Measurements from ENCODE around the gene GALNT2.

GALNT2 gene

GRCh38 chr1:230186003-230186863 lies 119.2 kb downstream of the GALNT2 start:
- Histone ChIP-seq H3K4me3 (ENCODE audit: low read depth, low read length) (peak overlapping the region; percentile 29; the same call in 1 of the 2 replicates), H3K36me3 (ENCODE audit: control insufficient read depth, insufficient read depth, low read length) (peaks cover 3% of the 10 kb centered on the region; the same call in 1 of the 2 replicates)

GRCh38 chr1:230186874-230187273 lies 119.8 kb downstream of the GALNT2 start:
- H3K27me3 ChIP-seq (ENCODE audit: control insufficient read depth, insufficient read depth, low read length): no peaks in the 10 kb centered on the region

More at GRCh38 chr1:230186003-230186863, 119.2 kb downstream of the GALNT2 start:
- Histone ChIP-seq H3K27me3 (ENCODE audit: control insufficient read depth, insufficient read depth, low read length) (no peaks in the 10 kb centered on the region), H3K27ac (ENCODE audit: low read depth, low read length) (peak overlapping the region; percentile 91), H3K9me3 (ENCODE audit: control insufficient read depth, insufficient read depth, low read depth, low read length) (peaks cover 3% of the 10 kb centered on the region; the same call in 1 of the 2 replicates), H3K9ac (ENCODE audit: low read length) (peak overlapping the region; percentile 47), H3K4me1 (ENCODE audit: control insufficient read depth, insufficient read depth, low read length) (peaks cover 32% of the 10 kb centered on the region)

DNA sequence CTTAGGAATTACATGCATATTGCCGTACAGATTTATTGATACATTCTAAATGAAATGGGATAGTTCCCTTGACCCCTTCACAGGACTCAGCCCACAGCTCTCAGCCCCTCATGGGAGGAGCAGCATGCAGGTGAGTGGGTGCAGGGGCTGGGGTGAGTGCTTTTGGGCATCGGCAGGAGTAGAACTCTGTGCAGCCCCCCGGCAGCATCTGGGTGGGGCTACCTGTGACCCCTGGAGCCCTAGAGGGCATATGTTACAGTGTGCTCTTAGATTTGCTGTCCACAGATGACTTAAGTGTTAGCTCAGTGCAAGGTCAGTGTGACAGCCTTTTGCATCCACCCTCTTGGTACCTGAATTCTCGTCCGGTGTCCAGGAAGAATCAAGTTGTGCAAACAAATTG lies 120.3 kb downstream of the GALNT2 start:
- H3K27me3 ChIP-seq (ENCODE audit: control insufficient read depth, insufficient read depth, low read length): no peaks in the 10 kb centered on the region
- peaks cover 32% of the 10 kb centered on the region for H3K4me1 ChIP-seq (ENCODE audit: control insufficient read depth, insufficient read depth, low read length)
- H3K36me3 ChIP-seq (ENCODE audit: control insufficient read depth, insufficient read depth, low read length): peaks cover 3% of the 10 kb centered on the region; the same call in 1 of the 2 replicates
- no peak overlapping the region for H3K4me3 ChIP-seq (ENCODE audit: low read depth, low read length)
- H3K9ac ChIP-seq (ENCODE audit: low read length): no peak overlapping the region
- H3K9me3 ChIP-seq (ENCODE audit: control insufficient read depth, insufficient read depth, low read depth, low read length): peaks cover 3% of the 10 kb centered on the region; the same call in 1 of the 2 replicates
- H3K27ac ChIP-seq (ENCODE audit: low read depth, low read length): no peak overlapping the region; the same call in 1 of the 2 replicates

More at GRCh38 chr1:230186874-230187273, 119.8 kb downstream of the GALNT2 start:
- Histone ChIP-seq H3K9ac (ENCODE audit: low read length) (no peak overlapping the region), H3K27ac (ENCODE audit: low read depth, low read length) (peak overlapping the region; percentile 91; the same call in 1 of the 2 replicates), H3K36me3 (ENCODE audit: control insufficient read depth, insufficient read depth, low read length) (peaks cover 3% of the 10 kb centered on the region; the same call in 1 of the 2 replicates), H3K9me3 (ENCODE audit: control insufficient read depth, insufficient read depth, low read depth, low read length) (peaks cover 3% of the 10 kb centered on the region; the same call in 1 of the 2 replicates), H3K4me1 (ENCODE audit: control insufficient read depth, insufficient read depth, low read length) (peaks cover 32% of the 10 kb centered on the region), H3K4me3 (ENCODE audit: low read depth, low read length) (no peak overlapping the region)

DNA sequence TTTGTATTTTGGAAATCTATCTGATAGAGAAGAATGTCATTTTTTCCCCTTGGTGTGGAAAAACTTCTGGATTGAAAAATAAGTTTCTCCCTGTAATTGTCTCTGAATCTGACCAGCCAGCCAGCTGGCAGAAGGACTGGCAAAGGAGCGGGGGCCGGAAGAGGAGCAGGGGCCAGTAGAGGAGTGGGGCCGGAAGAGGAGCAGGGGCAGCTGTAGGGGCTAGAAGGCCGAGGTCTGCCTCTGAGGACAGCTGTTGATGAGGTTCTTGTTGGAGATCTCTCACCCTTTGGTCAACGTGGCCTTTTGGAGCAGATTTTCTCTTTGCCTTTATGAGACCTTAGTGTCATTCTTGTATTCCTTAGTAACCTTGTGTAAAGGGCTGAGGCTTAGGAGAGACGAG lies 121.8 kb downstream of the GALNT2 start:
- Histone ChIP-seq H3K9me3 (ENCODE audit: control insufficient read depth, insufficient read depth, low read depth, low read length) (peaks cover 3% of the 10 kb centered on the region; the same call in 1 of the 2 replicates), H3K4me1 (ENCODE audit: control insufficient read depth, insufficient read depth, low read length) (peaks cover 34% of the 10 kb centered on the region), H3K27ac (ENCODE audit: low read depth, low read length) (no peak overlapping the region), H3K9ac (ENCODE audit: low read length) (no peak overlapping the region), H3K36me3 (ENCODE audit: control insufficient read depth, insufficient read depth, low read length) (peaks cover 3% of the 10 kb centered on the region; the same call in 1 of the 2 replicates), H3K4me3 (ENCODE audit: low read depth, low read length) (no peak overlapping the region), H3K27me3 (ENCODE audit: control insufficient read depth, insufficient read depth, low read length) (no peaks in the 10 kb centered on the region)

DNA sequence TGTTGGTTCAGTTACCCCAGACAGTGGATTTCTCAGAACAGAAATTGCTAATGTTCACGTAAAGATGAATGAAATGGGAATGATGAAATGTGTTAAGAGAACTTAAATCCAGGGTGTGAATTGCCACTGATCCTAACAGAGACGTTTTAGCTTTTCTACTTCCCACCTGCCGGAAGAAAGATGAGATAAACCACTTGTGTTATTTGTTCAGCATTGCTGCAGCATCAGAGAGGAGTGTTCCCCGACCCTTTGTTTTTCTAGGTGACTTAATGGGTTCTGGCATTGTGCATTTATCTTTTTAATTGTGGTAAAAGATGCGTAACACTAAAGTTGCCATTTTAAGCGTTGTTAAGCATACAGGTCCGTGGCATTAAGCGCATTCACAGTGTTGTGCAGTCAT lies 122.3 kb downstream of the GALNT2 start:
- Histone ChIP-seq H3K27ac (ENCODE audit: low read depth, low read length) (no peak overlapping the region), H3K9ac (ENCODE audit: low read length) (no peak overlapping the region), H3K36me3 (ENCODE audit: control insufficient read depth, insufficient read depth, low read length) (peaks cover 3% of the 10 kb centered on the region; the same call in 1 of the 2 replicates), H3K9me3 (ENCODE audit: control insufficient read depth, insufficient read depth, low read depth, low read length) (peaks cover 3% of the 10 kb centered on the region; the same call in 1 of the 2 replicates), H3K27me3 (ENCODE audit: control insufficient read depth, insufficient read depth, low read length) (no peaks in the 10 kb centered on the region), H3K4me3 (ENCODE audit: low read depth, low read length) (no peak overlapping the region), H3K4me1 (ENCODE audit: control insufficient read depth, insufficient read depth, low read length) (peaks cover 34% of the 10 kb centered on the region)

DNA sequence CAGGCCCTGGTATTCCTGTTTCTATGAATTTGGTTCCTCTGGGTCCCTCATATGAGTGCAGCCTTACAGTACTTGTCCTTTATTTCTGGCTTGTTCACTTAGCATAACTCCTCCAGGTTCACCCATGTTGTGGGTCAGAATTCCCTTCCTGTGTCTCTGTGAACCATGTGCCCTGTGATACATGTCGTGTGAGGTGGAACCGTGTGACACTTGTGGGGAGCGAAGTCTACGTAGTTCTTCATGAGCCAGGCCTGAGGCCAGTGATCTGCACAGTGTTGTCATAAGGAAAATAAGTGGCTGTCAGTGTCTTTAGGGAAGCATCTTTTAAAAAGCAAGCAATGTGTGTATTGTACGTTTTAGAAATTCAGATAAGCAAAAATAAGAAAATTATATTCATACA lies 122.8 kb downstream of the GALNT2 start:
- peaks cover 3% of the 10 kb centered on the region; the same call in 1 of the 2 replicates for H3K9me3 ChIP-seq (ENCODE audit: control insufficient read depth, insufficient read depth, low read depth, low read length)
- H3K4me1 ChIP-seq (ENCODE audit: control insufficient read depth, insufficient read depth, low read length): peaks cover 34% of the 10 kb centered on the region
- peaks cover 3% of the 10 kb centered on the region; the same call in 1 of the 2 replicates for H3K36me3 ChIP-seq (ENCODE audit: control insufficient read depth, insufficient read depth, low read length)
- H3K27me3 ChIP-seq (ENCODE audit: control insufficient read depth, insufficient read depth, low read length): no peaks in the 10 kb centered on the region
- no peak overlapping the region for H3K9ac ChIP-seq (ENCODE audit: low read length)
- no peak overlapping the region for H3K27ac ChIP-seq (ENCODE audit: low read depth, low read length)
- no peak overlapping the region for H3K4me3 ChIP-seq (ENCODE audit: low read depth, low read length)

GRCh38 chr1:230191079-230191804 lies 124.2 kb downstream of the GALNT2 start:
- Histone ChIP-seq H3K9me3 (ENCODE audit: control insufficient read depth, insufficient read depth, low read depth, low read length) (peaks cover 3% of the 10 kb centered on the region; the same call in 1 of the 2 replicates), H3K9ac (ENCODE audit: low read length) (no peak overlapping the region), H3K27ac (ENCODE audit: low read depth, low read length) (no peak overlapping the region), H3K4me1 (ENCODE audit: control insufficient read depth, insufficient read depth, low read length) (peaks cover 20% of the 10 kb centered on the region), H3K4me3 (ENCODE audit: low read depth, low read length) (no peak overlapping the region), H3K27me3 (ENCODE audit: control insufficient read depth, insufficient read depth, low read length) (no peaks in the 10 kb centered on the region), H3K36me3 (ENCODE audit: control insufficient read depth, insufficient read depth, low read length) (peaks cover 3% of the 10 kb centered on the region; the same call in 1 of the 2 replicates)

DNA sequence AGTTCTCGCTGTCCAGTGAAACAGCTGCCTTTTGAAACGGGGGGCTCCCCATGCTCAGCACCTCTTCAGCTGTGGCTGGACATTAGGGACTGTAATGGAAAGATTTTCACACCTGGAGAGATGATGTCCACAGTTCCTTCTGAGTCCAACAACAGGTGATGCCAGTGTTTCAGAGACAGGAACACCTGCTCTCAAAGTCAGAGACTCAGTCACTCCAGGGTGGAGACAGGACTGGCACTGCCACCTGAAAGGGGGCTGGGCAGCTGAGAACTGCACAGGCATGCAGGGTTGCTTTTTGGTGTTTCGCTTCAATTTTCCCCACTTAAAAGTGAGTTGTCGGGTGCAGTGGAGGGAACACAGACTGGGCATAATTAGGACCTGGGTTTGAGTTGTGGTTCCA lies 124.8 kb downstream of the GALNT2 start:
- H3K4me1 ChIP-seq (ENCODE audit: control insufficient read depth, insufficient read depth, low read length): peaks cover 14% of the 10 kb centered on the region
- no peaks in the 10 kb centered on the region for H3K27me3 ChIP-seq (ENCODE audit: control insufficient read depth, insufficient read depth, low read length)
- H3K27ac ChIP-seq (ENCODE audit: low read depth, low read length): no peak overlapping the region
- no peak overlapping the region for H3K9ac ChIP-seq (ENCODE audit: low read length)
- peaks cover 3% of the 10 kb centered on the region; the same call in 1 of the 2 replicates for H3K9me3 ChIP-seq (ENCODE audit: control insufficient read depth, insufficient read depth, low read depth, low read length)
- H3K36me3 ChIP-seq (ENCODE audit: control insufficient read depth, insufficient read depth, low read length): peaks cover 2% of the 10 kb centered on the region; the same call in 1 of the 2 replicates
- H3K4me3 ChIP-seq (ENCODE audit: low read depth, low read length): no peak overlapping the region

DNA sequence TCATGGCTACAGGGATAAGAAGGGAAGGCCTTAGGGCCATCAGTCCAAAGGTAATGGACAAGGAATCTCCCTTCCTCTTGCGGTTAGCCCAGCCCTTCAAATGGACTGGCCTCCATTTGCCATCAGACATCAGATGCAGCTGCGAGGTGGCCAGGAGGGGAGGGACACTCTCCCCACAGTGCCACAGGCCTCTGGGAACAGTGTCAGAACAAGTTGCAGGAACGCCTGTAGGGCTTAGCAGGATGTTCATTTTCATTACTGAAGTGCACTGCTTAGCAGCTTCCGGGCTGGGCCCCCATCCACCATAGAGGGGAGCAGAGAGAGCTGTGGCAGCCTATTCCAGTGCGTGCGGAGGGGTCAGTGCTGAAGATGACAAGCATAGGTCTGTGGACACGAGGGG lies 127.5 kb downstream of the GALNT2 start:
- H3K27me3 ChIP-seq (ENCODE audit: control insufficient read depth, insufficient read depth, low read length): no peaks in the 10 kb centered on the region
- H3K4me3 ChIP-seq (ENCODE audit: low read depth, low read length): no peak overlapping the region
- no peaks in the 10 kb centered on the region for H3K36me3 ChIP-seq (ENCODE audit: control insufficient read depth, insufficient read depth, low read length)
- no peak overlapping the region for H3K27ac ChIP-seq (ENCODE audit: low read depth, low read length)
- H3K9me3 ChIP-seq (ENCODE audit: control insufficient read depth, insufficient read depth, low read depth, low read length): no peaks in the 10 kb centered on the region
- no peak overlapping the region for H3K9ac ChIP-seq (ENCODE audit: low read length)
- peaks cover 4% of the 10 kb centered on the region for H3K4me1 ChIP-seq (ENCODE audit: control insufficient read depth, insufficient read depth, low read length)

DNA sequence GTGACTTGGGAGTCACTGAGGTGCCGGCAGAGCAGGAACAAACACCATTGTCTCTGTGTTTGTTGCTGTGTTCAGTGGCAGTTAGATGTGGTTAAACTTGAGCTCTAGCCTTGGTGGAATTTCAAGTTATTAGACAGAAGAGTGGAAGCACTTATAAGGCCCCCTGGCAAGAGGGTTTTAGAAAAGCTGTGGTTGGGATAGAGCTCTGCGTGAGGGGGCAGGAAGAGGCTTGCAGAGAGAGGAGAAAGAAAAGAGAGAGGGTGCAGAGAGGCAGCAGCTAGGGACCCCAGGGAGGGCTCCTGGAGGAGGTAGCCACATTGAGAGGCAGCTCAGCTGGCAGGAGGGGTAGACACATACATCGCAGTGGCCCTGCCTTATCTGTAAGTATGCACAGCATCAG lies 128.2 kb downstream of the GALNT2 start:
- H3K36me3 ChIP-seq (ENCODE audit: control insufficient read depth, insufficient read depth, low read length): no peaks in the 10 kb centered on the region
- H3K27me3 ChIP-seq (ENCODE audit: control insufficient read depth, insufficient read depth, low read length): no peaks in the 10 kb centered on the region
- H3K27ac ChIP-seq (ENCODE audit: low read depth, low read length): no peak overlapping the region
- H3K9me3 ChIP-seq (ENCODE audit: control insufficient read depth, insufficient read depth, low read depth, low read length): no peaks in the 10 kb centered on the region
- no peak overlapping the region for H3K4me3 ChIP-seq (ENCODE audit: low read depth, low read length)
- no peak overlapping the region for H3K9ac ChIP-seq (ENCODE audit: low read length)
- H3K4me1 ChIP-seq (ENCODE audit: control insufficient read depth, insufficient read depth, low read length): peaks cover 2% of the 10 kb centered on the region; the same call in 1 of the 2 replicates
